HepG2 (cell line): ENCODE measurements around the gene OSBPL1A. TPM values are rescaled to one million over a fixed set of nuclear protein-coding genes. Genes with fewer than 3 reads are reported as not detected.
A peak's percentile ranks its signal among the peaks of the same experiment; 100 is the strongest.

Experiments
- ATAC-seq: fragments of 200-7000 bp; cut with Tn5 transposase; 3 replicates; pipeline ENCODE4 v1.9.1; 2020; ENCODE audit warnings: mild to moderate bottlenecking, moderate library complexity
- BruUV-seq: library from RNA; stranded (reverse); fragments of 400-500 nt; replicated peaks from 2 replicates; lab custom pipeline; 2021; lab: Mats Ljungman, UMichigan
- CTCF ChIA-PET: fragments of 300-600 bp; formaldehyde crosslinking; extraction: SDS; loops from one replicate; lab custom pipeline; 2021; ENCODE audit warnings: low total read pairs, inconsistent platforms, low intra/inter-chr PET ratio; lab: Yijun Ruan, JAX
- POLR2A ChIA-PET: fragments of 350-600 bp; sonication (Branson Sonifier 250); formaldehyde crosslinking; loops from one replicate; lab custom pipeline; 2020; ENCODE audit warnings: antibody characterized with exemption, inconsistent platforms; lab: Yijun Ruan, JAX
- DNase-seq: peaks from one replicate; pipeline ENCODE4 v3.0.0-alpha.2; 2015; ENCODE audit warnings: low spot score
- FAIRE-seq: peaks from 3 replicates; lab custom pipeline; 2011; peaks lifted over from hg19 to GRCh38; lab: Jason Lieb, UNC
- H2AFZ ChIP-seq: one replicate; pipeline ENCODE4 v1.6.1; 2011; ENCODE audit warnings: low read length, inconsistent platforms
- H3K27ac ChIP-seq: fragments of 300-600 bp; 3 replicates; pipeline ENCODE4 v1.8.0; 2011; ENCODE audit warnings: mixed run types, mild to moderate bottlenecking, mixed read lengths, low read length, inconsistent platforms; ENCODE audit not compliant: insufficient read depth; ENCODE audit errors: extremely low read length
- H3K27me3 ChIP-seq, 2 experiments: fragments of 200-600 bp in 1 of 2; 2 replicates in 1 of 2; 3 replicates in 1 of 2; pipeline versions ENCODE4 v1.6.0 to v1.8.0; 2011; ENCODE audit warnings: low read length in 2 of 2, mild to moderate bottlenecking in 2 of 2, moderate library complexity in 2 of 2, inconsistent platforms in 1 of 2; ENCODE audit not compliant: insufficient read depth in 2 of 2, control insufficient read depth in 1 of 2
- H3K36me3 ChIP-seq, 2 experiments: fragments of 200-600 bp in 1 of 2; replicated peaks in 1 of 2; 2 replicates in 1 of 2; 3 replicates in 1 of 2; pipeline versions ENCODE4 v1.5.1 to v1.8.0; 2011; ENCODE audit warnings: low read length in 2 of 2, inconsistent platforms in 1 of 2; ENCODE audit not compliant: insufficient read depth in 2 of 2, control insufficient read depth in 1 of 2
- H3K4me1 ChIP-seq: 2 replicates; pipeline ENCODE4 v1.5.1; 2012; ENCODE audit warnings: low read length, inconsistent platforms; ENCODE audit not compliant: insufficient read depth
- H3K4me2 ChIP-seq: 2 replicates; pipeline ENCODE4 v1.6.0; 2011; ENCODE audit warnings: low read depth, low read length, inconsistent platforms
- H3K4me3 ChIP-seq, 3 experiments: fragments of 200-600 bp in 1 of 3; sonication (generic), shearing (Covaris generic) in 1 of 3; replicated peaks in 1 of 3; 2 replicates each; pipeline ENCODE4 v1.5.1; 2011 to 2016; ENCODE audit warnings: low read length in 3 of 3, inconsistent platforms in 2 of 3, low read depth in 2 of 3, mild to moderate bottlenecking in 2 of 3, control low read depth in 1 of 3, mixed read lengths in 1 of 3; ENCODE audit not compliant: insufficient read depth in 1 of 3
- H3K79me2 ChIP-seq: one replicate; pipeline ENCODE4 v1.6.1; 2011; ENCODE audit warnings: low read length, inconsistent platforms; ENCODE audit not compliant: insufficient read depth
- H3K9ac ChIP-seq: 2 replicates; pipeline ENCODE4 v1.6.0; 2011; ENCODE audit warnings: mild to moderate bottlenecking, low read depth, low read length, inconsistent platforms; ENCODE audit not compliant: insufficient read depth
- H3K9me3 ChIP-seq: 2 replicates; pipeline ENCODE4 v1.5.1; 2012; ENCODE audit warnings: mild to moderate bottlenecking, low read length
- H4K20me1 ChIP-seq: 2 replicates; pipeline ENCODE4 v1.6.0; 2011; ENCODE audit warnings: inconsistent platforms, mild to moderate bottlenecking, low read length, moderate library complexity; ENCODE audit not compliant: insufficient read depth
- ARNT2 ChIP-seq: sonication (generic); formaldehyde crosslinking; IDR thresholded peaks from 2 replicates; pipeline ENCODE4 v1.8.0; 2022; ENCODE audit warnings: mild to moderate bottlenecking, low read depth, missing genetic modification reagents, moderate library complexity
- FIP1L1 ChIP-seq: fragments of 200-400 bp; formaldehyde crosslinking; IDR thresholded peaks from 2 replicates; pipeline ENCODE4 v1.6.1; 2018; ENCODE audit warnings: low read depth, mild to moderate bottlenecking, low read length, moderate library complexity, borderline replicate concordance; ENCODE audit not compliant: insufficient read depth
- FOXK1 ChIP-seq: sonication (generic); formaldehyde crosslinking; IDR thresholded peaks from 2 replicates; pipeline ENCODE4 v1.4.0; 2020; ENCODE audit warnings: low read depth, missing genetic modification reagents, borderline replicate concordance
- MED13 ChIP-seq: sonication (generic); formaldehyde crosslinking; IDR thresholded peaks from 2 replicates; pipeline ENCODE4 v1.5.0; 2020; ENCODE audit warnings: missing genetic modification reagents
- MYC ChIP-seq: sonication (generic); formaldehyde crosslinking; IDR thresholded peaks from 2 replicates; pipeline ENCODE4 v1.9.0; 2021; ENCODE audit warnings: missing genetic modification reagents, borderline replicate concordance
- NFE2L2 ChIP-seq: fragments of 150-350 bp; IDR thresholded peaks from 2 replicates; pipeline ENCODE4 v1.6.1; 2014; ENCODE audit warnings: low read length
- NR2F2 ChIP-seq: IDR thresholded peaks from 2 replicates; pipeline ENCODE4 v1.6.1; 2012; ENCODE audit warnings: low read depth, inconsistent platforms, borderline replicate concordance
- ZNF326 ChIP-seq: sonication (generic); formaldehyde crosslinking; IDR thresholded peaks from 2 replicates; pipeline ENCODE4 v1.4.0; 2020; ENCODE audit warnings: missing genetic modification reagents, borderline replicate concordance
- ZNF530 ChIP-seq: sonication (generic); formaldehyde crosslinking; IDR thresholded peaks from 2 replicates; pipeline ENCODE4 v1.5.0; 2020; ENCODE audit warnings: low read depth, mild to moderate bottlenecking, missing genetic modification reagents
- ZNF777 ChIP-seq: sonication (generic); formaldehyde crosslinking; IDR thresholded peaks from 2 replicates; pipeline ENCODE4 v1.4.0; 2020; ENCODE audit warnings: missing genetic modification reagents
- WGBS: methylation state at CpG from one replicate; pipeline ENCODE4 v1.1.6; 2017; ENCODE audit warnings: low lambda C conversion rate; 5-methylcytosine and 5-hydroxymethylcytosine counted together
- in situ Hi-C: cut with HindIII; loops from 2 replicates; pipeline ENCODE4 v1.10.0; 2017; ENCODE audit warnings: low pct_unique_long_range_greater_than_20kb; ENCODE audit not compliant: extremely low pct_ligation_motif_present
- intact Hi-C: fragments of 100-400 bp; cut with micrococcal nuclease; formaldehyde crosslinking; loops from one replicate; pipeline ENCODE4 v1.10.0; 2022; ENCODE audit not compliant: unreplicated experiment
- polyA plus RNA-seq, 8 experiments: library from polyadenylated mRNA; depleted of rRNA in 3 of 8; stranded (reverse) in 7 of 8; unstranded in 1 of 8; fragments of >200 nt; fragmentation: Illumina TruSeq in 4 of 8; extraction: Trizol in 4 of 8; gene quantifications; 2 replicates each; pipeline versions ENCODE4 v1.2.1 to v1.2.3, GENCODE V29; 2011 to 2016; ENCODE audit warnings: low read depth in 4 of 8, missing spikeins in 1 of 8, mixed read lengths in 1 of 8; ENCODE audit not compliant: insufficient read depth in 1 of 8
- total RNA-seq, 5 experiments: library from RNA; depleted of rRNA; stranded (reverse); fragments of >200 nt; fragmentation: Illumina TruSeq; extraction: Trizol; gene quantifications; 2 replicates each; pipeline ENCODE4 v1.2.3, GENCODE V29; 2016; ENCODE audit warnings: low read depth in 1 of 5
- TF ChIP-seq, protein P1 (sequence below): sonication (generic); formaldehyde crosslinking; IDR thresholded peaks from 2 replicates; pipeline ENCODE4 v1.4.0; 2020; ENCODE audit warnings: missing genetic modification reagents, mild to moderate bottlenecking, borderline replicate concordance
- TF ChIP-seq, protein P2 (sequence below): sonication (generic); formaldehyde crosslinking; IDR thresholded peaks from 2 replicates; pipeline ENCODE4 v1.4.0; 2020; ENCODE audit warnings: missing genetic modification reagents, mild to moderate bottlenecking, borderline replicate concordance
- TF ChIP-seq, protein P3 (sequence below): sonication (generic); formaldehyde crosslinking; conservative IDR thresholded peaks from 2 replicates; pipeline ENCODE4 v1.8.0; 2022; ENCODE audit warnings: low read depth, missing genetic modification reagents

The OSBPL1A gene
- total and polyA plus RNA-seq, 2 of the 13 experiments (the other 11 are each of a cell fraction or from before 2014, with no cell fraction given) = 0.02 TPM; not detected in 1

- ChIA-PET CTCF (no interaction called here), POLR2A (no interaction called here)
- peaks cover 9% of the 10 kb centered on the region for H3K4me1 ChIP-seq
- BruUV-seq = no TSS peak
- H3K9ac ChIP-seq = no peak overlapping the region
- intact Hi-C loops = no loop called here
- ATAC-seq (no peak), DNase-seq (no peak), FAIRE-seq (no peak)
- in situ Hi-C loops = no loop called here
- TF ChIP-seq ZNF326 (CRISPR knock-in tag) (no peak), NFE2L2 (peak; percentile 66)
- no peaks in the 10 kb centered on the region for H4K20me1 ChIP-seq
- H3K79me2 ChIP-seq = no peaks in the 10 kb centered on the region
- no peak overlapping the region for H2AFZ ChIP-seq
- H3K27me3 ChIP-seq = 0 out of 5 replicates have a peak, but pooled peaks cover 0 to 3% of the 10 kb centered on the region in 2 experiments
- no peak overlapping the region for H3K4me2 ChIP-seq
- peaks cover 0 to 3% of the 10 kb centered on the region in 2 experiments; a peak in 1 of 5 replicates for H3K36me3 ChIP-seq
- H3K27ac ChIP-seq = no peak overlapping the region
- no peaks in the 10 kb centered on the region for H3K9me3 ChIP-seq
- 49% methylated on average over 3 of the region's 3 CpGs for WGBS
- H3K4me3 ChIP-seq = no peak overlapping the region
Measured at GRCh38 chr18:24136967-24137373, 260.7 kb downstream of the OSBPL1A start.

GRCh38 chr18:24130494-24130893 lies 267.1 kb downstream of the OSBPL1A start:
- Histone ChIP-seq H2AFZ (no peak overlapping the region), H3K4me1 (no peaks in the 10 kb centered on the region), H3K4me2 (no peak overlapping the region), H3K79me2 (no peaks in the 10 kb centered on the region), H3K9me3 (no peaks in the 10 kb centered on the region), H3K9ac (no peak overlapping the region), H4K20me1 (no peaks in the 10 kb centered on the region), H3K36me3 (peaks cover 3 to 19% of the 10 kb centered on the region in 2 experiments; a peak in 4 of 5 replicates), H3K27ac (no peak overlapping the region), H3K27me3 (no peaks in the 10 kb centered on the region), H3K4me3 (no peak overlapping the region)
- 76% methylated on average over 2 of the region's 2 CpGs for WGBS
- no peak for ATAC-seq
- BruUV-seq = no TSS peak
- in situ Hi-C loops (no loop called here), intact Hi-C loops (no loop called here)
- DNase-seq = no peak
- ChIA-PET POLR2A (no interaction called here), CTCF (no interaction called here)
- no peak for FAIRE-seq
- TF ChIP-seq ZNF777 (CRISPR knock-in tag) (no peak), ZNF530 (CRISPR knock-in tag) (no peak), MED13 (CRISPR knock-in tag) (no peak), FOXK1 (CRISPR knock-in tag) (no peak), FIP1L1 (no peak), NR2F2 (no peak), ARNT2 (CRISPR knock-in tag) (no peak), MYC (CRISPR knock-in tag) (no peak)
- TF ChIP-seq, protein P1, sequence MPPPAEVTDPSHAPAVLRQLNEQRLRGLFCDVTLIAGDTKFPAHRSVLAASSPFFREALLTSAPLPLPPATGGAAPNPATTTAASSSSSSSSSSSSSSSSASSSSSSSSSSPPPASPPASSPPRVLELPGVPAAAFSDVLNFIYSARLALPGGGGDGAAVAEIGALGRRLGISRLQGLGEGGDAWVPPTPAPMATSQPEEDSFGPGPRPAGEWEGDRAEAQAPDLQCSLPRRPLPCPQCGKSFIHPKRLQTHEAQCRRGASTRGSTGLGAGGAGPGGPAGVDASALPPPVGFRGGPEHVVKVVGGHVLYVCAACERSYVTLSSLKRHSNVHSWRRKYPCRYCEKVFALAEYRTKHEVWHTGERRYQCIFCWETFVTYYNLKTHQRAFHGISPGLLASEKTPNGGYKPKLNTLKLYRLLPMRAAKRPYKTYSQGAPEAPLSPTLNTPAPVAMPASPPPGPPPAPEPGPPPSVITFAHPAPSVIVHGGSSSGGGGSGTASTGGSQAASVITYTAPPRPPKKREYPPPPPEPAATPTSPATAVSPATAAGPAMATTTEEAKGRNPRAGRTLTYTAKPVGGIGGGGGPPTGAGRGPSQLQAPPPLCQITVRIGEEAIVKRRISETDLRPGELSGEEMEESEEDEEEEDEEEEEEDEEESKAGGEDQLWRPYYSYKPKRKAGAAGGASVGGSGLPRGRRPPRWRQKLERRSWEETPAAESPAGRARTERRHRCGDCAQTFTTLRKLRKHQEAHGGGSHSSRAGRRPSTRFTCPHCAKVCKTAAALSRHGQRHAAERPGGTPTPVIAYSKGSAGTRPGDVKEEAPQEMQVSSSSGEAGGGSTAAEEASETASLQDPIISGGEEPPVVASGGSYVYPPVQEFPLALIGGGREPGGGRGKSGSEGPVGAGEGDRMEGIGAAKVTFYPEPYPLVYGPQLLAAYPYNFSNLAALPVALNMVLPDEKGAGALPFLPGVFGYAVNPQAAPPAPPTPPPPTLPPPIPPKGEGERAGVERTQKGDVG (CRISPR knock-in tag) = no peak
- TF ChIP-seq, protein P2, sequence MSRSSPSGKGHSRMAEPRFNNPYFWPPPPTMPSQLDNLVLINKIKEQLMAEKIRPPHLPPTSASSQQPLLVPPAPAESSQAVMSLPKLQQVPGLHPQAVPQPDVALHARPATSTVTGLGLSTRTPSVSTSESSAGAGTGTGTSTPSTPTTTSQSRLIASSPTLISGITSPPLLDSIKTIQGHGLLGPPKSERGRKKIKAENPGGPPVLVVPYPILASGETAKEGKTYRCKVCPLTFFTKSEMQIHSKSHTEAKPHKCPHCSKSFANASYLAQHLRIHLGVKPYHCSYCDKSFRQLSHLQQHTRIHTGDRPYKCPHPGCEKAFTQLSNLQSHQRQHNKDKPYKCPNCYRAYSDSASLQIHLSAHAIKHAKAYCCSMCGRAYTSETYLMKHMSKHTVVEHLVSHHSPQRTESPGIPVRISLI = no peak
- TF ChIP-seq, protein P3, sequence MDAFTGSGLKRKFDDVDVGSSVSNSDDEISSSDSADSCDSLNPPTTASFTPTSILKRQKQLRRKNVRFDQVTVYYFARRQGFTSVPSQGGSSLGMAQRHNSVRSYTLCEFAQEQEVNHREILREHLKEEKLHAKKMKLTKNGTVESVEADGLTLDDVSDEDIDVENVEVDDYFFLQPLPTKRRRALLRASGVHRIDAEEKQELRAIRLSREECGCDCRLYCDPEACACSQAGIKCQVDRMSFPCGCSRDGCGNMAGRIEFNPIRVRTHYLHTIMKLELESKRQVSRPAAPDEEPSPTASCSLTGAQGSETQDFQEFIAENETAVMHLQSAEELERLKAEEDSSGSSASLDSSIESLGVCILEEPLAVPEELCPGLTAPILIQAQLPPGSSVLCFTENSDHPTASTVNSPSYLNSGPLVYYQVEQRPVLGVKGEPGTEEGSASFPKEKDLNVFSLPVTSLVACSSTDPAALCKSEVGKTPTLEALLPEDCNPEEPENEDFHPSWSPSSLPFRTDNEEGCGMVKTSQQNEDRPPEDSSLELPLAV (CRISPR knock-in tag) = no peak
